Activated CD8-positive, alpha-beta memory T cell treated with anti-CD3 and anti-CD28 coated beads, Interleukin-2, amount 10 ng/mL, durations not matched to agents 7 days and 5 days (primary cell): Measurements from ENCODE around the gene RSPH9. TPM values are rescaled to one million over a fixed set of nuclear protein-coding genes. Genes with fewer than 3 reads are reported as not detected.

Source experiments
- ATAC-seq: fragments of 150-1000 bp; cut with Tn5 transposase; one replicate; pipeline ENCODE4 v1.10.0; 2021; ENCODE audit warnings: moderate library complexity
- CTCF ChIA-PET: fragments of 350-600 bp; sonication (Branson Sonifier 250); formaldehyde crosslinking; loops from one replicate; lab custom pipeline; 2021; ENCODE audit warnings: antibody characterized with exemption; lab: Charles Lee
- DNase-seq: peaks from one replicate; pipeline ENCODE4 v3.0.0-alpha.2; 2020
- H3K27ac Mint-ChIP-seq: one replicate; pipeline ENCODE4 v1.8.0; 2021; ENCODE audit warnings: mild to moderate bottlenecking, mixed read lengths
- H3K27me3 Mint-ChIP-seq: one replicate; pipeline ENCODE4 v1.8.0; 2021; ENCODE audit warnings: mixed read lengths
- H3K36me3 Mint-ChIP-seq: one replicate; pipeline ENCODE4 v1.8.0; 2021; ENCODE audit warnings: mild to moderate bottlenecking, mixed read lengths
- H3K4me1 Mint-ChIP-seq: one replicate; pipeline ENCODE4 v1.8.0; 2021; ENCODE audit warnings: mixed read lengths
- H3K4me3 Mint-ChIP-seq: one replicate; pipeline ENCODE4 v1.8.0; 2021; ENCODE audit warnings: mild to moderate bottlenecking, moderate library complexity, mixed read lengths
- H3K9me3 Mint-ChIP-seq: one replicate; pipeline ENCODE4 v1.8.0; 2022; ENCODE audit warnings: low read depth, mixed read lengths
- total RNA-seq, 2 experiments: library from RNA; stranded (reverse); gene quantifications; one replicate each; pipeline ENCODE4 v1.2.3, GENCODE V29; 2021

Gene RSPH9, protein sequence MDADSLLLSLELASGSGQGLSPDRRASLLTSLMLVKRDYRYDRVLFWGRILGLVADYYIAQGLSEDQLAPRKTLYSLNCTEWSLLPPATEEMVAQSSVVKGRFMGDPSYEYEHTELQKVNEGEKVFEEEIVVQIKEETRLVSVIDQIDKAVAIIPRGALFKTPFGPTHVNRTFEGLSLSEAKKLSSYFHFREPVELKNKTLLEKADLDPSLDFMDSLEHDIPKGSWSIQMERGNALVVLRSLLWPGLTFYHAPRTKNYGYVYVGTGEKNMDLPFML
- total RNA-seq: not detected

DNA sequence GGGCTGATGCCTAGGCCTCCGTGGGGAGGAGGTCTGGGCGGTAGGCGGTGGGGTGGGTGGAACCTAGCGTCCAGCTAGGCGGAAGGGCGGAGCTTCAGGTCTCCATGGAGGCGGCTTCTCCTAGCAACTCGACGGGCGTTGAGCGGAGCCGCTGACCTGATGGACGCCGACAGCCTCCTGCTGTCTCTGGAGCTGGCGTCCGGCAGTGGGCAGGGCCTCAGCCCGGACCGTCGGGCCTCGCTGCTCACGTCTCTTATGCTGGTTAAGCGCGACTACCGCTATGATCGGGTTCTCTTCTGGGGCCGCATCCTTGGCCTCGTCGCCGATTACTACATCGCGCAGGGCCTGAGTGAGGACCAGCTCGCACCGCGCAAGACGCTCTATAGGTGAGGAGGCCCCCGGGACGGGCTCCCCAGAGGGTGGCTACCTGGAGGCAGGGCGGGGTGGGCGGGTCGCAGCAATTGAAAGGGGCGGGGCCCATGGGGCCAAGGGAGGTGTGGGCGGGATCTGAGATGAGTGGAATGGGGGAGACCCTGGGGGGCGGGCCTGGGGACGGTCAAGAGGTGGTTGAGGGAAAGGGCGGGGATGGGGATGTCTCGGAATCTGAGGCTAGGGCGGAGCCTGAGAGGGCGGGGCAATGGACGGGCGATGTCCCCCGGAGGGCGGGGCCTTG, at the start of gene RSPH9:
TSS of gene RSPH9 (plus strand) at position 97 of the 673 bp plus-strand sequence. CDS start at position 160, 63 bp downstream.
- Mint-ChIP-seq H3K4me3 (peak within 1 kb of the TSS; percentile 63), H3K36me3 (peaks cover 10% of the 10 kb centered on the region), H3K4me1 (peaks cover 14% of the 10 kb centered on the region), H3K27ac (no peak within 1 kb of the TSS), H3K27me3 (no peaks in the 10 kb centered on the region), H3K9me3 (no peaks in the 10 kb centered on the region)
- ATAC-seq (peak; percentile 91), DNase-seq (peak; percentile 76)
- CTCF ChIA-PET: interaction anchor here (0.9 to 5.8 kb wide), 4 partner anchors 8 to 484 kb away, joined by 3 to 34 read pairs (median 4); partner anchors contain the start of gene MAD2L1BP

DNA sequence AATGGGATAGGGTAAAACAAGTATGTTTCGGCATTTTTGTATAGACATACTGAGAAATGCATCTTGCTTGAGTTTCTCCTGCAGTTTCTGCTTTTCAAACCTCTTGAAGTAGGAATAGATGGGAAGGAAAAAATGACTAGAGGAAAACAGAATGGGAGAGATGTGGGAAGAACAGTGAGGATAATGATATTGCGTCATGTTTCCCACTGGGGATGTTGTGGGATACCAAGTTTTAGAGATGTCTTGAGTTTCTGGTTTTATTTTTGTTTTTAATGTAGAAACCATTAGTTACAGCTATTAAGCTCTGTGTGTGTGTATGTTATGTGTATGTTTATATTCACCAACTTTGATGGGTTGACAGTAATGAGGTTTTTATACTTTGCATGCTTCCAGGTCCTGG, 44.2 kb upstream of the RSPH9 start:
- ATAC-seq: no peak

DNA sequence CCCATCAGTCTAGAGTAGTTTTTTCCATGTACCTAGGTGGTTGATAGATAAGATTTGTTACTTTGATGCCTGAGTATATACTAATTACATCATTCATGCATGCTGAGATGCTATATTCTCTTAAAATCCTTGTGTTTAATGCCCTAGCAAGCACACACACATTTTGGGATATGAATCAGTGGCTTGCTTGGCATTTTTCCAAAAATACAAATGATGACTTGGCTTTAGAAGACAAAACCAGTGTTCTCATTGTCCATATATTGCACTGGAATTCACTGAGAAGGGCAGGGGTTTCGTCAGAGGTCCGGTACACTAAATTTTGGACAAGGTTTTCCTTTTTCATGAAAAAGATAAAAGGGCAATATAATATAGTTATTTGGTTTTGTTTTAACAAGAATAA, 40.7 kb upstream of the RSPH9 start:
- Mint-ChIP-seq H3K4me3 (no peak overlapping the region), H3K36me3 (peaks cover 53% of the 10 kb centered on the region), H3K9me3 (no peaks in the 10 kb centered on the region), H3K4me1 (peaks cover 6% of the 10 kb centered on the region), H3K27me3 (no peaks in the 10 kb centered on the region), H3K27ac (peak overlapping the region; percentile 0)
- CTCF ChIA-PET: interaction anchor here (1.1 to 1.3 kb wide), 2 partner anchors 10 to 63 kb away, joined by 3 to 4 read pairs; no protein-coding TSS in a partner anchor
- DNase-seq: no peak
- no peak for ATAC-seq

More for the DNA sequence above, 44.2 kb upstream of the RSPH9 start:
- no peak overlapping the region for H3K4me3 Mint-ChIP-seq
- no peaks in the 10 kb centered on the region for H3K4me1 Mint-ChIP-seq
- no peak for DNase-seq
- H3K27me3 Mint-ChIP-seq: no peaks in the 10 kb centered on the region
- H3K9me3 Mint-ChIP-seq: no peaks in the 10 kb centered on the region
- CTCF ChIA-PET: interaction anchor here (1.3 kb wide), 1 partner anchor 22 kb away, joined by 3 read pairs; no protein-coding TSS in a partner anchor
- no peak overlapping the region for H3K27ac Mint-ChIP-seq
- H3K36me3 Mint-ChIP-seq: peaks cover 47% of the 10 kb centered on the region

DNA sequence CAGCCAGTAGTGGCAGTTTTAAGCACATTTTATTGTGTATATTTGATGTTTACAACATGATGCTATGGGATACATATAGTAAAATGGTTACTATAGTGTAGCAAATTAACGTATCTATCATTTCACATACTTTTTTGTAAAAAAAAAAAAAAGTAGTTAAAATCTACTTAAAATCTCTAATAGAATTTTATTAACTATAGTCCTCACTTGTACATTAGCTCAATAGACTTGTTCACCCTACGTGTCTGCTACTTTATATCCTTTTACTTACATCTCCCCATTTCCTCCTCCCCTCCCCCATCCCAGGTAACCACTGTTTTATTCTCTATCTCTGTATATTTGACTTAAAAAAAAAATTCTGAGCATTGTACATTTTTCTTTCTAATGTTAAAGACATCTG, 38.8 kb upstream of the RSPH9 start:
- no peak for ATAC-seq
- H3K27ac Mint-ChIP-seq: no peak overlapping the region
- DNase-seq: no peak
- H3K36me3 Mint-ChIP-seq: peaks cover 55% of the 10 kb centered on the region
- no peaks in the 10 kb centered on the region for H3K9me3 Mint-ChIP-seq
- H3K4me3 Mint-ChIP-seq: no peak overlapping the region
- CTCF ChIA-PET: interaction anchor here (1.0 to 1.4 kb wide), 2 partner anchors 9 to 10 kb away, joined by 3 to 4 read pairs; no protein-coding TSS in a partner anchor
- H3K4me1 Mint-ChIP-seq: peaks cover 6% of the 10 kb centered on the region
- H3K27me3 Mint-ChIP-seq: no peaks in the 10 kb centered on the region

DNA sequence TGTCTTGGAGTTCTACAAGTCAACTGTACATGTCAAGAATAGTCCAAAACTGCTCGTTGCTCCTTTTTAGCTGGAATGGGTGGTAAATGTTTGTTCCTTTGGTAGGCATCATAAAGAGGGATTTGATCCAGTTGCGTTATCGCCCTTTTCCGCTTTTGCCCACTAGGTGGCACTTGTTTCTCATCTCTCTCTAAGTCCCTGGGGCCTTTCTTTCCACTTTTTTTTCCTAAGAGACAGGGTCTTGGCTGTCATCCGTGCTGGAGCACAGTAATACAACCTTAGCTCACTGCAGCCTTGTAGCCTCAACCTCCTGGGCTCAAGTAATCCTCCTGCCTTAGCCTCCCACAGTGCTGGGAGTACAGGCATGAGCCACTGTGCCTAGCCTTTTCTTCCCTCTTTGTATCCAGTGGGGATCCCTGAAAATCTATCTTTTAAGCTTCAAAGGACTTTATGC, 36.5 kb upstream of the RSPH9 start:
- DNase-seq (peak; percentile 72), ATAC-seq (peak; percentile 64)
- H3K4me1 Mint-ChIP-seq: peaks cover 6% of the 10 kb centered on the region
- H3K4me3 Mint-ChIP-seq: no peak overlapping the region
- H3K27ac Mint-ChIP-seq: no peak overlapping the region
- CTCF ChIA-PET: interaction anchor here (0.7 to 3.1 kb wide), 19 partner anchors 11 to 469 kb away, joined by 3 to 28 read pairs (median 3); partner anchors contain the start of gene GTPBP2
- peaks cover 52% of the 10 kb centered on the region for H3K36me3 Mint-ChIP-seq
- H3K9me3 Mint-ChIP-seq: no peaks in the 10 kb centered on the region
- H3K27me3 Mint-ChIP-seq: no peaks in the 10 kb centered on the region

DNA sequence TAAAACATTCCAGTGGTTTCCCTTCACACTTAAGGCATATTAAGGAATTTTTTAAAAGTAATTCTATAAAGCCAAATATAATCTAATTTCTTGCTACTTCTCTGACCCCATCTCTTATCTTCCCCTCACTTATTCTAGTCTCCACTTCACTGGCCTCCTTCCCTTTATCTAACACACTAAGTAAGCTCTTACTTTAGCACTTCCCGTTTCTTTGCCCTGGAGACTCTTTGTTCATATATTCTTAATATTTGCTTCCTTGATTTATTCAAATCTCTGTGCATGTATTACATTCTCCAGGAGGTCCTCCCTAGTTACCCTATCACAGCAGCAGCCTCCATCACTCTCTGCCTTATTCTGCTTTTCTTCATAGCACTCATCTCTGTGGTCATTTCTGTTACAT, 36.0 kb upstream of the RSPH9 start:
- Mint-ChIP-seq H3K4me1 (peaks cover 6% of the 10 kb centered on the region), H3K36me3 (peaks cover 52% of the 10 kb centered on the region), H3K27ac (peak overlapping the region; percentile 54), H3K4me3 (no peak overlapping the region), H3K9me3 (no peaks in the 10 kb centered on the region), H3K27me3 (no peaks in the 10 kb centered on the region)
- CTCF ChIA-PET: interaction anchor here (0.7 to 3.1 kb wide), 11 partner anchors 12 to 77 kb away, joined by 3 to 28 read pairs (median 4); no protein-coding TSS in a partner anchor
- no peak for ATAC-seq
- no peak for DNase-seq

DNA sequence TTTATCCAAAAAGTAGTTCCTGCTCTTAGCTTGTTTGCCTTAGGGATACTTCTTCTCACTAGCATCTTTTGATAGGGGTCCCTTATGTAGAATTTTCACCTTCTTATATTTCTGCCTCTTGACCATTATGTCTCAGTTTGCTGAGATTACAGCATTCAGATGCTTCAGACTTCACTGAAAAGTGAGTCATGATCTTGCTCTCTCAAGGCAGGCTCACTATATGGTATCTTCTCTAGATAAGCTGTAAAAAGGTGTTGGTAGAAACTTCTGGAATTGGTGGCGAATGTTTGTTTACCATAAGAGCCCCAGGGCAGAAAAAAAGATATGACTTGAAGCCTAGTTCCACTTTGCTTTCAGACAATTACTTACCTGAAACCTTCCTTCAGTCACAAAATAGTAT, 35.4 kb upstream of the RSPH9 start:
- no peak overlapping the region for H3K4me3 Mint-ChIP-seq
- peaks cover 6% of the 10 kb centered on the region for H3K4me1 Mint-ChIP-seq
- CTCF ChIA-PET: interaction anchor here (1.0 to 3.1 kb wide), 4 partner anchors 18 to 58 kb away, joined by 3 to 28 read pairs (median 5); no protein-coding TSS in a partner anchor
- no peaks in the 10 kb centered on the region for H3K9me3 Mint-ChIP-seq
- H3K27me3 Mint-ChIP-seq: no peaks in the 10 kb centered on the region
- peaks cover 52% of the 10 kb centered on the region for H3K36me3 Mint-ChIP-seq
- no peak for ATAC-seq
- H3K27ac Mint-ChIP-seq: no peak overlapping the region
- no peak for DNase-seq

DNA sequence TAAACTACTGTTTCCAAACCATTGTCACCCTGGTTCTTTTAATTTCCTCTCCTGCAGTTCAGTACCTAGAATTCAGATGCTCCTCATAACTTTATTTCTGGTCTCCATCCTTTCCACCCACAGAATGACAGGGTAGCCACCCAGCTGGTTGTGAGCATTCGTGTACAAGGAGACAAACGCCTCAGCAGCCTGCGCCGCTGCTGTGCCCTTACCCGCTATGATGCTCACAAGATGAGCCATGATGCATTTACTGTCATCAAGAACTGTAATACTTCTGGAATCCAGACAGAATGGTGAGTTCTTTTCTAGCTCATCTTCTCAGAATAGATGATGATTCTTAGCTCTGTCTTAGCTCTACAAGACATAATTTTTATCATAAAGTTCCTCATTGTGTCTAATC, 34.4 kb upstream of the RSPH9 start:
- CTCF ChIA-PET: interaction anchor here (0.9 kb wide), 1 partner anchor 465 kb away, joined by 3 read pairs; no protein-coding TSS in a partner anchor
- Mint-ChIP-seq H3K4me1 (peaks cover 6% of the 10 kb centered on the region), H3K4me3 (no peak overlapping the region), H3K9me3 (no peaks in the 10 kb centered on the region), H3K36me3 (peaks cover 51% of the 10 kb centered on the region), H3K27ac (no peak overlapping the region), H3K27me3 (no peaks in the 10 kb centered on the region)
- no peak for ATAC-seq
- DNase-seq: no peak

DNA sequence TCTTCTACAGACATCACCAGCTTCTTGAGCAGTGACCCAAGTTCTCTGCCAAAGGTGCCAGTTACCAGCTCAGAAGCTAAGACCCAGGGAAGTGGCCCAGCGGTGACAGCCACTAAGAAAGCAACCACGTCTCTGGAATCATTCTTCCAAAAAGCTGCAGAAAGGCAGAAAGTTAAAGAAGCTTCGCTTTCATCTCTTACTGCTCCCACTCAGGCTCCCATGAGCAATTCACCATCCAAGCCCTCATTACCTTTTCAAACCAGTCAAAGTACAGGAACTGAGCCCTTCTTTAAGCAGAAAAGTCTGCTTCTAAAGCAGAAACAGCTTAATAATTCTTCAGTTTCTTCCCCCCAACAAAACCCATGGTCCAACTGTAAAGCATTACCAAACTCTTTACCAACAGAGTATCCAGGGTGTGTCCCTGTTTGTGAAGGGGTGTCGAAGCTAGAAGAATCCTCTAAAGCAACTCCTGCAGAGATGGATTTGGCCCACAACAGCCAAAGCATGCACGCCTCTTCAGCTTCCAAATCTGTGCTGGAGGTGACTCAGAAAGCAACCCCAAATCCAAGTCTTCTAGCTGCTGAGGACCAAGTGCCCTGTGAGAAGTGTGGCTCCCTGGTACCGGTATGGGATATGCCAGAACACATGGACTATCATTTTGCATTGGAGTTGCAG, 31.0 kb upstream of the RSPH9 start:
- no peak overlapping the region for H3K4me3 Mint-ChIP-seq
- H3K9me3 Mint-ChIP-seq: no peaks in the 10 kb centered on the region
- no peak for ATAC-seq
- no peak for DNase-seq
- CTCF ChIA-PET: interaction anchor here (1.1 to 1.5 kb wide), 2 partner anchors 10 kb away, joined by 3 read pairs; no protein-coding TSS in a partner anchor
- peaks cover 2% of the 10 kb centered on the region for H3K4me1 Mint-ChIP-seq
- no peaks in the 10 kb centered on the region for H3K27me3 Mint-ChIP-seq
- H3K27ac Mint-ChIP-seq: peak overlapping the region; percentile 1
- H3K36me3 Mint-ChIP-seq: peaks cover 45% of the 10 kb centered on the region

DNA sequence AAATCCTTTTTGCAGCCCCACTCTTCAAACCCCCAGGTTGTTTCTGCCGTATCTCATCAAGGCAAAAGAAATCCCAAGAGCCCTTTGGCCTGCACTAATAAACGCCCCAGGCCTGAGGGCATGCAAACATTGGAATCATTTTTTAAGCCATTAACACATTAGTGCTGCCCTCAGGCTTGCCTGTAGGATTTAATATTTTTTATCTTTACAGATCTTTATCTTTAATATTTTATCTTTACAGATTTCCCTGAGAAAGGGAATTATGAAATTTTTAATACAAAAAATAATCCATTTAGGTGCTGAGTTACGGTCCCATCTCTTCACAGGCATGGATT, 30.5 kb upstream of the RSPH9 start:
- H3K27me3 Mint-ChIP-seq: no peaks in the 10 kb centered on the region
- H3K4me1 Mint-ChIP-seq: no peaks in the 10 kb centered on the region
- H3K4me3 Mint-ChIP-seq: no peak overlapping the region
- H3K36me3 Mint-ChIP-seq: peaks cover 41% of the 10 kb centered on the region
- no peak overlapping the region for H3K27ac Mint-ChIP-seq
- ATAC-seq (no peak), DNase-seq (no peak)
- CTCF ChIA-PET: interaction anchor here (1.1 to 1.5 kb wide), 2 partner anchors 9 to 11 kb away, joined by 3 read pairs; no protein-coding TSS in a partner anchor
- no peaks in the 10 kb centered on the region for H3K9me3 Mint-ChIP-seq

DNA sequence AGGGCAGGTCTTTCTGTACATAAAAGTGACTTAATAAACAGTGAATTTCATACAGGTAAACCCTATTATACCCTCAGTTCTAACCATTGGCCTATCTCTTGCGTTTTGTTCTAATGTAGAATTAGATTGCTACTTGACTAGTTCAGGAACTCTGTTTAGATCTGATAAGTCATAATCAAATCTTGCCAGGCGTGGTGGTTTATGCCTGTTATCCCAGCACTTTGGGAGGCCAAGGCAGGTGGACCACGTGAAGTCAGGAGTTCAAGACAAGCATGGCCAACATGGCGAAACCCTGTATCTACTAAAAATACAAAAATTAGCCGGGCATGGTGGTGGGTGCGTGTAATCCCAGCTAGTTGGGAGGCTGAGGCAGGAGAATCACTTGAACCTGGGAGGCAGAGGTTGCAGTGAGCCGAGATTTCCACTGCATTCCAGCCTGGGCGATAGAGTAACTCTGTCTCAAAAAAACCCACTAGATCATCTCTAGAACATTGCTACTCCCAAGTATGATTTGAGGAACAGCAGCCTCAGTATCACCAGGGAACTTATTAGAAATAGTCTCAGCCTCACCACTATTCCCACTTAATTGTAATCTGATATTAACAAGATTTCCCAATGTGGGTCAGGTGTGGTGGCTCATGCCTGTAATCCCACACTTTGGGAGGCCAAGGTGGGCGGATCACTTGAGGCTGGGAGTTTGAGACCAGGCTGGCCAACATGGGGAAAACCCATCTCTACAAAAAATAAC, 27.9 kb upstream of the RSPH9 start:
- H3K27ac Mint-ChIP-seq: no peak overlapping the region
- no peaks in the 10 kb centered on the region for H3K4me1 Mint-ChIP-seq
- H3K4me3 Mint-ChIP-seq: no peak overlapping the region
- ATAC-seq (no peak), DNase-seq (no peak)
- H3K36me3 Mint-ChIP-seq: peaks cover 41% of the 10 kb centered on the region
- H3K27me3 Mint-ChIP-seq: no peaks in the 10 kb centered on the region
- CTCF ChIA-PET: interaction anchor here (0.8 to 1.3 kb wide), 2 partner anchors 10 to 13 kb away, joined by 3 read pairs; no protein-coding TSS in a partner anchor
- H3K9me3 Mint-ChIP-seq: no peaks in the 10 kb centered on the region

DNA sequence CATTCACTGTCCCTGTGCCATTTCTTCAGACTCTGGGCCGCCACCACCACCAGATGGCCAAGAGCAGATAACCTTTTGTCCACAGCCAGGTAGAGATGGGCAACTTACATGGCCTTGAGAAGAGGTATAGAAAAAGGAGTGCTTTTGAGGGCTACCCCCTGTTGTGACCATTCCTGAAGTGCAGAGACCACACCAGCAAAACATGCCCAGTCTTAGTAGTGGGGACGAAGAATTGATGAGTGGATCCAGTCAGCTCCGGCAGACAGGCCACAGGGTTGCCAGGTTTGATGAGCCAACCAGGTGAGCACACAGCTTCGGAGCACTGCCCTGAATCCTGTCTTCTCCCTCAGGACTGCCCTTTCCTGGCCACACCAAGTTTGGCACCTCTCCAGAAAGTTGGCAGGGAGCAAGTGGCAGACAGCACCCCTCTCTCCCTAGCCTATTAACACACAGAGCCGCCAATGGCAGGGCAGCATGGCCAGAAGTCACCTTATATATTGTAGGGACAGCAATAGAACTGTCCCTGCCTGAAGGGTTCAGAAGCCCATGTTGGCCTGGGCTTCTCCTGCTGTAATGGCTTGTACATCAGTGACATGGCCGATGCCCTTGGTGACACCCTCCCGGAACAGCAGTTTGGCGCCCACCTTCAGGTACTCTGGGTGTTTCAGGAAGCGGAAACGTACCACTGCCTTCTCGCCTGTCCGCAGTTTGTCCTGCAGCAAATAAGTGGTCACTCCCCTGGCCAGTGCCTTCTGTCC, 23.6 kb upstream of the RSPH9 start:
- DNase-seq: no peak
- Mint-ChIP-seq H3K36me3 (peaks cover 55% of the 10 kb centered on the region), H3K4me3 (no peak overlapping the region), H3K4me1 (peaks cover 8% of the 10 kb centered on the region), H3K27ac (no peak overlapping the region), H3K9me3 (no peaks in the 10 kb centered on the region), H3K27me3 (no peaks in the 10 kb centered on the region)
- no peak for ATAC-seq
- CTCF ChIA-PET: interaction anchor here (0.5 to 3.3 kb wide), 3 partner anchors 13 to 46 kb away, joined by 3 to 16 read pairs (median 3); no protein-coding TSS in a partner anchor
